Caco-2 (cell line): ENCODE data around the gene NKD1. TPM values are rescaled to one million over a fixed set of nuclear protein-coding genes. Genes with fewer than 3 reads are reported as not detected.

Source experiments
- BruUV-seq: library from RNA; stranded (reverse); fragments of 400-500 nt; replicated peaks from 2 replicates; lab custom pipeline; 2021; lab: Mats Ljungman, UMichigan
- CTCF ChIA-PET: fragments of 300-600 bp; sonication (Branson Sonifier 250); formaldehyde crosslinking; loops from one replicate; lab custom pipeline; 2022; ENCODE audit warnings: antibody characterized with exemption; lab: Charles Lee
- POLR2A ChIA-PET: fragments of 300-600 bp; sonication (Branson Sonifier 250); formaldehyde crosslinking; loops from one replicate; lab custom pipeline; 2022; ENCODE audit warnings: antibody characterized with exemption; lab: Charles Lee
- DNase-seq, 2 experiments: peaks; one replicate each; pipeline versions ENCODE4 v3.0.0 to v3.0.0-alpha.2; 2020 to 2022
- H3K27me3 ChIP-seq: replicated peaks from 2 replicates; pipeline ENCODE4 v1.6.0; 2011; ENCODE audit warnings: low read length; ENCODE audit not compliant: control insufficient read depth, insufficient read depth
- H3K36me3 ChIP-seq: 2 replicates; pipeline ENCODE4 v1.5.1; 2011; ENCODE audit warnings: low read length; ENCODE audit not compliant: control insufficient read depth, insufficient read depth
- H3K4me1 ChIP-seq: fragments of 250-450 bp; sonication (Bioruptor Pico); 2 replicates; pipeline ENCODE4 v1.5.1; 2020; ENCODE audit warnings: mild to moderate bottlenecking
- H3K4me3 ChIP-seq: 2 replicates; pipeline ENCODE4 v1.5.1; 2011; ENCODE audit warnings: low read depth, mild to moderate bottlenecking, control low read depth, low read length
- H3K9me3 ChIP-seq: fragments of 250-450 bp; sonication (Bioruptor Pico); 2 replicates; pipeline ENCODE4 v1.5.1; 2020; ENCODE audit warnings: mild to moderate bottlenecking, moderate library complexity
- H3K27ac Mint-ChIP-seq: one replicate; pipeline ENCODE4 v1.8.0; 2022; ENCODE audit warnings: mixed read lengths; ENCODE audit not compliant: unreplicated experiment
- H3K27me3 Mint-ChIP-seq: one replicate; pipeline ENCODE4 v1.8.0; 2022; ENCODE audit warnings: mixed read lengths; ENCODE audit not compliant: insufficient read depth, unreplicated experiment
- H3K36me3 Mint-ChIP-seq: one replicate; pipeline ENCODE4 v1.8.0; 2022; ENCODE audit warnings: mild to moderate bottlenecking, mixed read lengths; ENCODE audit not compliant: insufficient read depth, unreplicated experiment
- H3K4me1 Mint-ChIP-seq: one replicate; pipeline ENCODE4 v1.8.0; 2022; ENCODE audit warnings: low read depth, mixed read lengths; ENCODE audit not compliant: unreplicated experiment
- H3K4me3 Mint-ChIP-seq: one replicate; pipeline ENCODE4 v1.8.0; 2022; ENCODE audit warnings: mild to moderate bottlenecking, moderate library complexity, mixed read lengths; ENCODE audit not compliant: unreplicated experiment
- H3K9me3 Mint-ChIP-seq: one replicate; pipeline ENCODE4 v1.8.0; 2022; ENCODE audit warnings: mixed read lengths; ENCODE audit not compliant: unreplicated experiment
- intact Hi-C: fragments of 100-400 bp; cut with micrococcal nuclease; formaldehyde crosslinking; loops from one replicate; pipeline ENCODE4 v1.10.0; 2022; ENCODE audit not compliant: unreplicated experiment
- total RNA-seq: library from RNA; stranded (reverse); gene quantifications from 2 replicates; pipeline ENCODE4 v1.2.3, GENCODE V29; 2022
- TF ChIP-seq, protein P1 (sequence below), 2 experiments: fragments of 200-600 bp in 1 of 2; IDR thresholded peaks; 1 replicate in 1 of 2; 2 replicates in 1 of 2; pipeline versions ENCODE4 v1.5.1 to v1.8.0; 2011 to 2022; ENCODE audit warnings: antibody characterized with exemption in 1 of 2, control low read depth in 1 of 2, inconsistent platforms in 1 of 2, low read depth in 1 of 2, low read length in 1 of 2, mild to moderate bottlenecking in 1 of 2, moderate library complexity in 1 of 2; ENCODE audit not compliant: insufficient read depth in 1 of 2, severe bottlenecking in 1 of 2, unreplicated experiment in 1 of 2

The NKD1 gene
- total RNA-seq, 1 experiment from 2014 or later: 54.9 TPM

DNA sequence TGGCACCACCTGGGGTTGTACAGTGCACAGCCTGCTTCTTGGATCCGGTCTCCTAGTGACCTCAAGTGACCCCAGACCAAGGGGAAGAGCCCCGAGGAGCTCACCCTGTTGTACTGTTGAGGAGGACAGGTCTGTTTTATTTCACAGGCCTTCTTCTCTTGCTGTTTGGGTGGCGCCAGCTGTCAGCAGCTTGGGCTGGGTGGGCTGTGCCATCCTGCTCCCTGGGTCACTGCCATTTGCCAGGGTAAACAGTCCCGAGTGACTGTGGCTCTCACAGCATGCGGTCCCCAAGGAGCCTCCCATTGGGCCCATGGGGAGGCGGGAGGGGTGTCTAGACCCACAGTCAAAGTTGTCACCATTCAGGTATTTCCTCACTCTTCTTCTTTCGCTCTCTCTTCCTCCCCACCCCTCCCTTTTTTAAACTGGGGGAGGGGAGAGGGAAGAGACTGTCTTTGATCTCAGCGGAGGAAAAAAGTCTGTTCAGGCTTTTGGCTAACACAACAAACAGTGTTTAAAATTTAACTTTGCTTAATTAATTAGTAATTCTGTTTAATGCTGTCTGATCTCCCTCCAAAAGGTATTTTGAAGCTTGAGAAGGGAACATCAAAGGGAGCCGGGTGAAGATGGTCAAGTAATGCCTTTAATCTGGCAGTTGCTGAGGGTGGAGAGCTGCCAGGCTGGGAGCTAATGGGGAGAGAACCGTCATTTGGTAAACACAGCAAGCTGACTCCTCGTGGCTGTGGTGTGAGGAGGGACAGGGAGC is 68.9 kb downstream of the NKD1 start:
- CTCF ChIA-PET: interaction anchor here (0.7 kb wide), 1 partner anchor 11 kb away, joined by 3 read pairs; no protein-coding TSS in a partner anchor
- peak overlapping the region; percentile 27 for H3K27ac Mint-ChIP-seq
- BruUV-seq: no TSS peak
- no peaks in the 10 kb centered on the region for H3K4me1 Mint-ChIP-seq
- Histone ChIP-seq H3K4me1 (no peaks in the 10 kb centered on the region), H3K36me3 (no peaks in the 10 kb centered on the region; the same call in 1 of the 2 replicates), H3K9me3 (no peaks in the 10 kb centered on the region), H3K27me3 (no peaks in the 10 kb centered on the region), H3K4me3 (no peak overlapping the region)
- H3K36me3 Mint-ChIP-seq: peaks cover 16% of the 10 kb centered on the region
- POLR2A ChIA-PET: interaction anchor here (0.9 kb wide), 1 partner anchor 69 kb away, joined by 3 read pairs; the partner anchor contains the start of gene NKD1
- intact Hi-C loops: no loop called here
- H3K27me3 Mint-ChIP-seq: no peaks in the 10 kb centered on the region
- DNase-seq: peak in 1 of 2 experiments; percentile 43
- no peak overlapping the region for H3K4me3 Mint-ChIP-seq
- no peaks in the 10 kb centered on the region for H3K9me3 Mint-ChIP-seq
- TF ChIP-seq, protein P1, sequence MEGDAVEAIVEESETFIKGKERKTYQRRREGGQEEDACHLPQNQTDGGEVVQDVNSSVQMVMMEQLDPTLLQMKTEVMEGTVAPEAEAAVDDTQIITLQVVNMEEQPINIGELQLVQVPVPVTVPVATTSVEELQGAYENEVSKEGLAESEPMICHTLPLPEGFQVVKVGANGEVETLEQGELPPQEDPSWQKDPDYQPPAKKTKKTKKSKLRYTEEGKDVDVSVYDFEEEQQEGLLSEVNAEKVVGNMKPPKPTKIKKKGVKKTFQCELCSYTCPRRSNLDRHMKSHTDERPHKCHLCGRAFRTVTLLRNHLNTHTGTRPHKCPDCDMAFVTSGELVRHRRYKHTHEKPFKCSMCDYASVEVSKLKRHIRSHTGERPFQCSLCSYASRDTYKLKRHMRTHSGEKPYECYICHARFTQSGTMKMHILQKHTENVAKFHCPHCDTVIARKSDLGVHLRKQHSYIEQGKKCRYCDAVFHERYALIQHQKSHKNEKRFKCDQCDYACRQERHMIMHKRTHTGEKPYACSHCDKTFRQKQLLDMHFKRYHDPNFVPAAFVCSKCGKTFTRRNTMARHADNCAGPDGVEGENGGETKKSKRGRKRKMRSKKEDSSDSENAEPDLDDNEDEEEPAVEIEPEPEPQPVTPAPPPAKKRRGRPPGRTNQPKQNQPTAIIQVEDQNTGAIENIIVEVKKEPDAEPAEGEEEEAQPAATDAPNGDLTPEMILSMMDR (IDR thresholded peaks at IDR 0.05; ENCODE audit: insufficient read depth in 1 of 2, low read depth in 1 of 2, low read length in 1 of 2, severe bottlenecking in 1 of 2, unreplicated experiment in 1 of 2): no peak

DNA sequence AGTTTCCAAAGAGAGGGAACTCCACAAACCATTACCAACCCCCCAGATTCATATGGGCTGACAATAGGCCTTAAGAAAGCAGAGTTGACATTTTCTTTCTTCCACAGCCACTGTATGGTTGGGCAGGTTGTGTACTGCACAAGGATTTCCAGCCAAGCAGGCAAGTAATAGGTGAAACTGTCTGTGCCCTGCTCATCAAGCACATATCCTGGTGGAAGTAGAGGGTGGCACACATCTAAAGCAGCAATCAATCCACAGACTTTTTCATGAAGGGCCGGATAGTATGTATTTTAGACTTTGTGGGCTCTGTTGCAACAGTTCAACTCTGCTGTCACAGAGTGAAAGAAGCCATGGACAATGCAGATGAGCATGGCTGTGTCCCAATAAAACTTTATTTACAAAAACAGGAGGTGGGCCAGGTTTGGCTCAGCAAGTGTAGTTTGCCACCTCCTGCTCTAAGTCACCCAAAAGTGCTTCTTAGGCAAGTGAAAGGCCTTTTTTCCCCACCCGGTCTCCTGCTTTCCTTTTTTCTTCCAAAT is 69.5 kb downstream of the NKD1 start:
- ChIA-PET POLR2A (interaction anchor here (0.9 kb wide), 1 partner anchor 69 kb away, joined by 3 read pairs; the partner anchor contains the start of gene NKD1), CTCF (interaction anchor here (0.7 kb wide), 1 partner anchor 11 kb away, joined by 3 read pairs; no protein-coding TSS in a partner anchor)
- Mint-ChIP-seq H3K4me3 (no peak overlapping the region), H3K36me3 (peaks cover 18% of the 10 kb centered on the region), H3K27ac (peak overlapping the region; percentile 27), H3K9me3 (no peaks in the 10 kb centered on the region), H3K27me3 (no peaks in the 10 kb centered on the region), H3K4me1 (no peaks in the 10 kb centered on the region)
- H3K9me3 ChIP-seq: no peaks in the 10 kb centered on the region
- H3K4me3 ChIP-seq: no peak overlapping the region
- no peaks in the 10 kb centered on the region for H3K27me3 ChIP-seq
- H3K36me3 ChIP-seq: no peaks in the 10 kb centered on the region; the same call in 1 of the 2 replicates
- no peak for DNase-seq
- no TSS peak for BruUV-seq
- H3K4me1 ChIP-seq: no peaks in the 10 kb centered on the region
- intact Hi-C loops: no loop called here
- TF ChIP-seq, protein P1 (IDR thresholded peaks at IDR 0.05; ENCODE audit: insufficient read depth in 1 of 2, low read depth in 1 of 2, low read length in 1 of 2, severe bottlenecking in 1 of 2, unreplicated experiment in 1 of 2): no peak

DNA sequence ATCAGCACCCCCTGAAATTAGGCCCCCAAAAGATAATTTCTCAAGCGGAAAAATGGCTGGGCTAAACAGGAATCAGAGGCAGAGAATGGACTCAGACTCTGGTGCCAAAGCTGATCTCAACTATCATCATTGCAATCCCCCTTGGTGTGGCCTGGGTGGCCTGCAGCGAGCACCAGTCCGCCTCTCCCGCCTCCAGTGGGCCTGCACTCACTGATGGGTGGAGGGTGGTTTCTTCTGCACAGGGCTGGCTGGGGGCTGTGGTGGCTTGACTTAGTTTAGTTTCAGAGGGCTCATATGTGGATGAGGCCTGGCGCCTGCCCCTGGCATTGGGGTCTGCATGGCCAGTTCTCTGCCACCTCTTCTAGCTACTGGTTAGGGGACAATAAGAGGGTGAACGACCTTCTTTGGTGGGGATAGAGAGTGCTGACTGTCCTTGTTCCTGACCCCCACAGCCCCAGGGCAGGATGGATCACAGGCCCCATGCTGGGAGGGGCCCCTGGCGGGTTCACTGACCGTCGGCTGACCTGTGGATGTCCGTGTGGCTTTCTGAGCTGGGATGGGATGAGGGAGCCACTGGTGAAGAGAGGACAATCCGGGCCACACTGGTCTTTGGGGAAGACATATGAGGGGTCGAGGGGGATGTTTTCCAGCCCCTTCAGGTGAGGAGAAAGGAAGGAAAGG is 70.2 kb downstream of the NKD1 start:
- H3K27me3 Mint-ChIP-seq: no peaks in the 10 kb centered on the region
- DNase-seq: no peak
- no peak overlapping the region for H3K4me3 Mint-ChIP-seq
- no peaks in the 10 kb centered on the region for H3K4me1 Mint-ChIP-seq
- Histone ChIP-seq H3K4me3 (no peak overlapping the region), H3K36me3 (no peaks in the 10 kb centered on the region; the same call in 1 of the 2 replicates), H3K27me3 (no peaks in the 10 kb centered on the region), H3K4me1 (no peaks in the 10 kb centered on the region), H3K9me3 (no peaks in the 10 kb centered on the region)
- ChIA-PET POLR2A (no interaction called here), CTCF (no interaction called here)
- no TSS peak for BruUV-seq
- intact Hi-C loops: no loop called here
- H3K27ac Mint-ChIP-seq: no peak overlapping the region
- TF ChIP-seq, protein P1 (IDR thresholded peaks at IDR 0.05; ENCODE audit: insufficient read depth in 1 of 2, low read depth in 1 of 2, low read length in 1 of 2, severe bottlenecking in 1 of 2, unreplicated experiment in 1 of 2): no peak
- H3K9me3 Mint-ChIP-seq: no peaks in the 10 kb centered on the region
- H3K36me3 Mint-ChIP-seq: peaks cover 20% of the 10 kb centered on the region
